ENCODE results near the gene CLIC3.
A peak's percentile ranks its signal among the peaks of the same experiment; 100 is the strongest.

CLIC3 gene

GRCh38 chr9:136978865-136979544 lies 17.4 kb downstream of the CLIC3 start:
- no peak for TF ChIP-seq CTCF (conservative IDR thresholded peaks at IDR 0.05; ENCODE audit: low read length)
- DNase-seq (ENCODE audit: low read depth) = no peak
- no peak overlapping the region for H3K4me3 ChIP-seq (ENCODE audit: low read length)

DNA sequence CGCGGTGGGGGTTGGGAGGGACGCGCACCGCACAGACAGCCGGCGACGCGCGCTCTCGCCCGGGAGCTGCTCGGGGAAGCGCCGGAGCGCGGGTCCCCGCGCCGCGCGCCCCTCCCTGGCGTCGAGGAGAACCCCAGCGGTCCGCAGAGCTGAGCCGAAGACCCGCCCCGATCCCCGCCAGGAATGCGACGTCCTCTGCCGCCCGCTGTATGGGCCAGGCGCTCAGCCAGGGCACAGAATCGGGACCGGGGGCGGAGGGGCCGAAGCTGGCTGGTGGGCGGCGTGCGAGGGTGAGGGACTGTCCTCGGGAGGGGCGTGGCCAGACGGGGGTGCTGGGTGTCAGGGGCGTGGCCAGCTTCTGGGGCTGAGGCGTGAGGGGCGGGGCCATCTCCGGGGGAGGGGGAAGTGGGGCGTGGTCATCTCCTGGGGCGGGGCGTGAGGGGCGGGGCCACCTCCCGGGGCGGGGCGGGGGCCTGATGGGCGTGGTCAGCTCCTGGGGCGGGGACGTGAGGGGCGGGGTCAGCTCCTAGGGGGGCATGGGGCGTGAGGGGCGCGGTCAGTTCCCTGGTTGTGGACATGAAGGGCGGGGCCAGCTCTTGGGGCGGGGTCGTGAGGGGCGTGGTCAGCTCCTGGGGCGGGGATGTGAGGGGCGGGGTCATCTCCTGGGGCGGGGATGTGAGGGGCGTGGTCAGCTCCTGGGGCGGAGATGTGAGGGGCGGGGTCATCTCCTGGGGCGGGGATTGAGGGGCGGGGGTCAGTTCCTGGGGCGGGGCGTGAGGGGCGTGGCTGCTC lies 18.1 kb downstream of the CLIC3 start:
- peak; percentile 39 for DNase-seq (ENCODE audit: low read depth)
- TF ChIP-seq CTCF (conservative IDR thresholded peaks at IDR 0.05; ENCODE audit: low read length) = no peak
- H3K4me3 ChIP-seq (ENCODE audit: low read length) = peak overlapping the region; percentile 60

- peak overlapping the region; percentile 60 for H3K4me3 ChIP-seq (ENCODE audit: low read length)
- no peak for DNase-seq (ENCODE audit: low read depth)
- no peak for TF ChIP-seq CTCF (conservative IDR thresholded peaks at IDR 0.05; ENCODE audit: low read length)
Measured at GRCh38 chr9:136977649-136978072, 18.7 kb downstream of the CLIC3 start.

- peak; percentile 28 for DNase-seq (ENCODE audit: low read depth)
- no peak for TF ChIP-seq CTCF (conservative IDR thresholded peaks at IDR 0.05; ENCODE audit: low read length)
- peak within 1 kb of the TSS; percentile 60 for H3K4me3 ChIP-seq (ENCODE audit: low read length)
Measured at GRCh38 chr9:136977223-136977622, 19.1 kb downstream of the CLIC3 start, which contains the start of gene PTGDS. TSS of gene PTGDS (plus strand) at chr9:136977504. CDS start at chr9:136977579, 75 bp downstream.

GRCh38 chr9:136975644-136976043 lies 20.7 kb downstream of the CLIC3 start:
- no peak overlapping the region for H3K4me3 ChIP-seq (ENCODE audit: low read length)
- TF ChIP-seq CTCF (conservative IDR thresholded peaks at IDR 0.05; ENCODE audit: low read length) = peak; percentile 27; the same call in 1 of the 2 replicates
- DNase-seq (ENCODE audit: low read depth) = peak; percentile 34

- TF ChIP-seq CTCF (conservative IDR thresholded peaks at IDR 0.05; ENCODE audit: low read length) = no peak
- no peak for DNase-seq (ENCODE audit: low read depth)
- H3K4me3 ChIP-seq (ENCODE audit: low read length) = no peak overlapping the region
Measured at GRCh38 chr9:136974817-136975535, 21.4 kb downstream of the CLIC3 start.
